GM12878 (cell line): ENCODE measurements around the gene SLC39A13. TPM values are rescaled to one million over a fixed set of nuclear protein-coding genes. Genes with fewer than 3 reads are reported as not detected.

Experiments used
- ATAC-seq: fragments of 200-7000 bp; cut with Tn5 transposase; 3 replicates; pipeline ENCODE4 v1.9.1; 2020; ENCODE audit warnings: mild to moderate bottlenecking, moderate library complexity
- BruUV-seq: library from RNA; stranded (reverse); fragments of 400-500 nt; replicated peaks from 2 replicates; lab custom pipeline; 2021; lab: Mats Ljungman, UMichigan
- CTCF ChIA-PET: fragments of 300-600 bp; sonication (Branson Sonifier 250); formaldehyde crosslinking; extraction: SDS; loops from one replicate; lab custom pipeline; 2021; ENCODE audit warnings: inconsistent platforms; lab: Yijun Ruan, JAX
- POLR2A ChIA-PET: fragments of 350-600 bp; formaldehyde crosslinking; extraction: SDS; loops from one replicate; lab custom pipeline; 2021; ENCODE audit warnings: inconsistent platforms; lab: Charles Lee
- RAD21 ChIA-PET: fragments of 300-600 bp; sonication (Branson Sonifier 250); formaldehyde crosslinking; loops from one replicate; lab custom pipeline; 2023; ENCODE audit warnings: antibody characterized with exemption; ENCODE audit not compliant: unreplicated experiment; lab: Charles Lee
- SMC1A ChIA-PET: fragments of 300-600 bp; sonication (Branson Sonifier 250); formaldehyde crosslinking; loops from one replicate; lab custom pipeline; 2023; ENCODE audit not compliant: unreplicated experiment, uncharacterized antibody; lab: Charles Lee
- DNase-seq: peaks from one replicate; pipeline ENCODE4 v3.0.0-alpha.2; 2011; ENCODE audit warnings: low read depth, low spot score
- FAIRE-seq: peaks from 3 replicates; lab custom pipeline; 2011; peaks lifted over from hg19 to GRCh38; lab: Jason Lieb, UNC
- H2AFZ ChIP-seq: 2 replicates; pipeline ENCODE4 v1.6.0; 2011; ENCODE audit warnings: low read depth, low read length, control low read depth; ENCODE audit not compliant: control insufficient read depth
- H3K27ac ChIP-seq: 2 replicates; pipeline ENCODE4 v1.5.1; 2011; ENCODE audit warnings: control low read depth; ENCODE audit not compliant: control insufficient read depth, insufficient read depth
- H3K27me3 ChIP-seq, 2 experiments: replicated peaks in 1 of 2; 2 replicates each; pipeline versions ENCODE4 v1.6.0 to v1.6.1; 2011; ENCODE audit warnings: low read length in 1 of 2; ENCODE audit not compliant: control insufficient read depth in 2 of 2, insufficient read depth in 2 of 2
- H3K36me3 ChIP-seq, 2 experiments: 2 replicates each; pipeline ENCODE4 v1.5.1; 2011; ENCODE audit warnings: low read length in 1 of 2; ENCODE audit not compliant: control insufficient read depth in 2 of 2, insufficient read depth in 2 of 2
- H3K4me1 ChIP-seq: 2 replicates; pipeline ENCODE4 v1.6.1; 2011; ENCODE audit warnings: mild to moderate bottlenecking, low read length, moderate library complexity, mixed read lengths; ENCODE audit not compliant: control insufficient read depth, insufficient read depth
- H3K4me2 ChIP-seq: 2 replicates; pipeline ENCODE4 v1.6.0; 2011; ENCODE audit warnings: control low read depth; ENCODE audit not compliant: control insufficient read depth, insufficient read depth
- H3K4me3 ChIP-seq: fragments of 200-600 bp; sonication (generic); 2 replicates; pipeline ENCODE4 v1.5.1; 2016
- H3K79me2 ChIP-seq: 2 replicates; pipeline ENCODE4 v1.6.0; 2011; ENCODE audit warnings: low read length; ENCODE audit not compliant: control insufficient read depth, insufficient read depth
- H3K9ac ChIP-seq: 2 replicates; pipeline ENCODE4 v1.8.0; 2011; ENCODE audit warnings: low read length, control low read depth, mixed read lengths; ENCODE audit not compliant: control insufficient read depth, insufficient read depth
- H3K9me3 ChIP-seq: replicated peaks from 3 replicates; pipeline ENCODE4 v1.5.1; 2011; ENCODE audit warnings: mild to moderate bottlenecking, low read length; ENCODE audit not compliant: control insufficient read depth, insufficient read depth
- H4K20me1 ChIP-seq: 2 replicates; pipeline ENCODE4 v1.6.0; 2011; ENCODE audit not compliant: control insufficient read depth, insufficient read depth
- BCL11A ChIP-seq: IDR thresholded peaks from 2 replicates; pipeline ENCODE4 v1.6.1; 2011; ENCODE audit warnings: low read depth, low read length
- BHLHE40 ChIP-seq, 2 experiments: fragments of 450-650 bp in 1 of 2; IDR thresholded peaks; 2 replicates each; pipeline ENCODE4 v1.6.1; 2011 to 2017; ENCODE audit warnings: low read depth in 2 of 2, borderline replicate concordance in 1 of 2, improper control_type of control experiment in 1 of 2, low read length in 1 of 2, mild to moderate bottlenecking in 1 of 2
- HDGF ChIP-seq: fragments of 450-650 bp; IDR thresholded peaks from 2 replicates; pipeline ENCODE4 v1.6.1; 2016; ENCODE audit warnings: antibody characterized with exemption
- LARP7 ChIP-seq: fragments of 450-650 bp; IDR thresholded peaks from 2 replicates; pipeline ENCODE4 v1.6.1; 2017; ENCODE audit warnings: mild to moderate bottlenecking
- NR2F1 ChIP-seq: fragments of 450-650 bp; conservative IDR thresholded peaks from 2 replicates; pipeline ENCODE4 v1.6.1; 2017; ENCODE audit warnings: mild to moderate bottlenecking
- PAX8 ChIP-seq: fragments of 450-650 bp; IDR thresholded peaks from 2 replicates; pipeline ENCODE4 v1.6.1; 2017; ENCODE audit warnings: mild to moderate bottlenecking, moderate library complexity
- POLR2AphosphoS5 ChIP-seq: IDR thresholded peaks from 2 replicates; pipeline ENCODE4 v1.6.1; 2011; ENCODE audit warnings: mild to moderate bottlenecking, low read length, inconsistent platforms
- SIX5 ChIP-seq: IDR thresholded peaks from 2 replicates; pipeline ENCODE4 v1.6.1; 2011; ENCODE audit warnings: mild to moderate bottlenecking, low read depth, low read length, moderate library complexity; ENCODE audit not compliant: severe bottlenecking
- SMARCA5 ChIP-seq: fragments of 450-650 bp; IDR thresholded peaks from 2 replicates; pipeline ENCODE4 v1.6.1; 2017; ENCODE audit warnings: mild to moderate bottlenecking
- SREBF1 ChIP-seq: IDR thresholded peaks from 2 replicates; pipeline ENCODE4 v1.6.1; 2012; ENCODE audit warnings: mild to moderate bottlenecking, low read length
- ZNF384 ChIP-seq: IDR thresholded peaks from 2 replicates; pipeline ENCODE4 v1.6.1; 2012; ENCODE audit warnings: low read depth, mild to moderate bottlenecking, low read length, improper control_type of control experiment, borderline replicate concordance
- WGBS: methylation state at CpG from one replicate; pipeline ENCODE4 v1.1.6; 2016; ENCODE audit warnings: low lambda C conversion rate; ENCODE audit not compliant: insufficient replicate concordance, insufficient coverage; ENCODE audit errors: missing lambda C conversion rate; 5-methylcytosine and 5-hydroxymethylcytosine counted together
- in situ Hi-C: fragments of 300-500 bp; cut with MboI; formaldehyde crosslinking; loops from 9 replicates; pipeline ENCODE4 v1.14.3; 2018; ENCODE audit warnings: mixed read lengths
- intact Hi-C: fragments of 100-400 bp; cut with micrococcal nuclease; formaldehyde crosslinking; loops from one replicate; pipeline ENCODE4 v1.14.2; 2022; ENCODE audit not compliant: unreplicated experiment
- polyA plus RNA-seq, 11 experiments: library from polyadenylated mRNA; depleted of rRNA in 4 of 11; unstranded in 6 of 11; stranded (reverse) in 5 of 11; fragments of >200 nt; fragmentation: Nextera tagmentation in 4 of 11; fragmentation: Illumina TruSeq in 1 of 11; extraction: Ambion mirVana in 4 of 11; extraction: Trizol in 1 of 11; gene quantifications; 1 replicate in 1 of 11; 2 replicates in 10 of 11; pipeline versions ENCODE4 v1.2.1 to v1.2.3, GENCODE V29; 2011 to 2016; ENCODE audit warnings: inconsistent platforms in 2 of 11, missing spikeins in 2 of 11, low read depth in 1 of 11
- total RNA-seq, 4 experiments: library from RNA; depleted of rRNA in 3 of 4; stranded (reverse); fragments of >200 nt in 3 of 4; fragmentation: Illumina TruSeq in 1 of 4; extraction: Trizol in 1 of 4; gene quantifications; 2 replicates each; pipeline versions ENCODE4 v1.2.1 to v1.2.3, GENCODE V29; 2013 to 2021
- TF ChIP-seq, protein P1 (sequence below): IDR thresholded peaks from 2 replicates; pipeline ENCODE4 v1.6.1; 2011; ENCODE audit warnings: mild to moderate bottlenecking, low read depth, low read length, moderate library complexity; ENCODE audit not compliant: insufficient replicate concordance
- TF ChIP-seq, protein P2 (sequence below): IDR thresholded peaks from 2 replicates; pipeline ENCODE4 v1.6.1; 2012; ENCODE audit warnings: low read length, inconsistent platforms
- TF ChIP-seq, protein P3 (sequence below): fragments of 150-350 bp; IDR thresholded peaks from 2 replicates; pipeline ENCODE4 v1.6.1; 2014; ENCODE audit warnings: mild to moderate bottlenecking, low read depth, low read length
- TF ChIP-seq, protein P4 (sequence below): fragments of 450-650 bp; IDR thresholded peaks from 2 replicates; pipeline ENCODE4 v1.6.1; 2016; ENCODE audit warnings: mild to moderate bottlenecking

Gene SLC39A13
- total and polyA plus RNA-seq, 10 of the 15 experiments (the other 5 are each of a cell fraction or from before 2014, with no cell fraction given): 0.23 to 19.8 (median 6.3) TPM

DNA sequence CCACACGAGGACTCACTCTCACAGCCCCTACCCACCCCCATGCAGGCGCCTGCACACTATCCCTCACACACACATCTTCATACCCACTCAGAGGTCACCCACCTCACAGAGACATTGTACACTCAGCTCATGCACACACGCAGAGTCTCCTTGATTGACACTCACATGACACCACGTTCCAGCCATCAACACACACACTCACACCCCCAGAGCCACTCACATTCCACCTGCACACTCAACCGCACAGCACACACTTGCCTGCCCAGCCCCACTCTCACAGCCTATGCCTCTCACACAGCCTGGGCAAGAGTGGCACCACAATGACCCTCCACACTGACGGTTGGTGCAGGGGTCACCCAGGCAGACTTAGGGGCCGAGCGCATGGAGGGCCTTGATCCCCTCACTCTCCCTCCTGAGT is 32.3 kb upstream of the SLC39A13 start:
- no TSS peak for BruUV-seq
- H4K20me1 ChIP-seq: no peaks in the 10 kb centered on the region
- no peak for TF ChIP-seq SREBF1
- TF ChIP-seq, protein P1, sequence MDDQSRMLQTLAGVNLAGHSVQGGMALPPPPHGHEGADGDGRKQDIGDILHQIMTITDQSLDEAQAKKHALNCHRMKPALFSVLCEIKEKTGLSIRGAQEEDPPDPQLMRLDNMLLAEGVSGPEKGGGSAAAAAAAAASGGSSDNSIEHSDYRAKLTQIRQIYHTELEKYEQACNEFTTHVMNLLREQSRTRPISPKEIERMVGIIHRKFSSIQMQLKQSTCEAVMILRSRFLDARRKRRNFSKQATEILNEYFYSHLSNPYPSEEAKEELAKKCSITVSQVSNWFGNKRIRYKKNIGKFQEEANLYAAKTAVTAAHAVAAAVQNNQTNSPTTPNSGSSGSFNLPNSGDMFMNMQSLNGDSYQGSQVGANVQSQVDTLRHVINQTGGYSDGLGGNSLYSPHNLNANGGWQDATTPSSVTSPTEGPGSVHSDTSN: peak; percentile 60
- TF ChIP-seq, protein P2, sequence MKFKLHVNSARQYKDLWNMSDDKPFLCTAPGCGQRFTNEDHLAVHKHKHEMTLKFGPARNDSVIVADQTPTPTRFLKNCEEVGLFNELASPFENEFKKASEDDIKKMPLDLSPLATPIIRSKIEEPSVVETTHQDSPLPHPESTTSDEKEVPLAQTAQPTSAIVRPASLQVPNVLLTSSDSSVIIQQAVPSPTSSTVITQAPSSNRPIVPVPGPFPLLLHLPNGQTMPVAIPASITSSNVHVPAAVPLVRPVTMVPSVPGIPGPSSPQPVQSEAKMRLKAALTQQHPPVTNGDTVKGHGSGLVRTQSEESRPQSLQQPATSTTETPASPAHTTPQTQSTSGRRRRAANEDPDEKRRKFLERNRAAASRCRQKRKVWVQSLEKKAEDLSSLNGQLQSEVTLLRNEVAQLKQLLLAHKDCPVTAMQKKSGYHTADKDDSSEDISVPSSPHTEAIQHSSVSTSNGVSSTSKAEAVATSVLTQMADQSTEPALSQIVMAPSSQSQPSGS: no peak
- TF ChIP-seq, protein P3, sequence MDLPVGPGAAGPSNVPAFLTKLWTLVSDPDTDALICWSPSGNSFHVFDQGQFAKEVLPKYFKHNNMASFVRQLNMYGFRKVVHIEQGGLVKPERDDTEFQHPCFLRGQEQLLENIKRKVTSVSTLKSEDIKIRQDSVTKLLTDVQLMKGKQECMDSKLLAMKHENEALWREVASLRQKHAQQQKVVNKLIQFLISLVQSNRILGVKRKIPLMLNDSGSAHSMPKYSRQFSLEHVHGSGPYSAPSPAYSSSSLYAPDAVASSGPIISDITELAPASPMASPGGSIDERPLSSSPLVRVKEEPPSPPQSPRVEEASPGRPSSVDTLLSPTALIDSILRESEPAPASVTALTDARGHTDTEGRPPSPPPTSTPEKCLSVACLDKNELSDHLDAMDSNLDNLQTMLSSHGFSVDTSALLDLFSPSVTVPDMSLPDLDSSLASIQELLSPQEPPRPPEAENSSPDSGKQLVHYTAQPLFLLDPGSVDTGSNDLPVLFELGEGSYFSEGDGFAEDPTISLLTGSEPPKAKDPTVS: no peak
- TF ChIP-seq HDGF: peak; percentile 81; the same call in 1 of the 2 replicates
- TF ChIP-seq, protein P4, sequence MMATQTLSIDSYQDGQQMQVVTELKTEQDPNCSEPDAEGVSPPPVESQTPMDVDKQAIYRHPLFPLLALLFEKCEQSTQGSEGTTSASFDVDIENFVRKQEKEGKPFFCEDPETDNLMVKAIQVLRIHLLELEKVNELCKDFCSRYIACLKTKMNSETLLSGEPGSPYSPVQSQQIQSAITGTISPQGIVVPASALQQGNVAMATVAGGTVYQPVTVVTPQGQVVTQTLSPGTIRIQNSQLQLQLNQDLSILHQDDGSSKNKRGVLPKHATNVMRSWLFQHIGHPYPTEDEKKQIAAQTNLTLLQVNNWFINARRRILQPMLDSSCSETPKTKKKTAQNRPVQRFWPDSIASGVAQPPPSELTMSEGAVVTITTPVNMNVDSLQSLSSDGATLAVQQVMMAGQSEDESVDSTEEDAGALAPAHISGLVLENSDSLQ: peak; percentile 88
- no peak for TF ChIP-seq LARP7
- no peak for TF ChIP-seq PAX8
- no peak for TF ChIP-seq BCL11A
- TF ChIP-seq SMARCA5: no peak
- no peak for TF ChIP-seq SIX5
- 0 out of 2 replicates have a peak, but pooled peaks have one; percentile 22 for TF ChIP-seq POLR2AphosphoS5
- TF ChIP-seq ZNF384: no peak
- peak in 1 of 2 experiments; percentile 6; a peak in 1 of 4 replicates for TF ChIP-seq BHLHE40 (IDR thresholded peaks at IDR 0.05; ENCODE audit: borderline replicate concordance in 1 of 2, low read depth in 2 of 2, low read length in 1 of 2)
- TF ChIP-seq NR2F1: no peak
- ChIA-PET RAD21 (interaction anchor here (1.4 to 3.4 kb wide), 3 partner anchors 24 to 36 kb away, joined by 6 to 31 read pairs (median 8); partner anchors contain the start of gene SLC39A13), POLR2A (interaction anchor here (1.8 to 4.9 kb wide), 2 partner anchors 23 to 32 kb away, joined by 11 to 57 read pairs; partner anchors contain the start of gene SLC39A13), SMC1A (interaction anchor here (0.9 to 3.7 kb wide), 4 partner anchors 23 to 161 kb away, joined by 3 to 13 read pairs (median 6); partner anchors contain the start of genes DDB2 and SLC39A13), CTCF (interaction anchor here (1.0 to 4.1 kb wide), 4 partner anchors 17 to 198 kb away, joined by 3 to 20 read pairs (median 6); no protein-coding TSS in a partner anchor)
- peaks cover 21% of the 10 kb centered on the region for H3K4me1 ChIP-seq
- H2AFZ ChIP-seq: no peak overlapping the region
- ATAC-seq: no peak
- peaks cover 41% of the 10 kb centered on the region for H3K79me2 ChIP-seq
- WGBS: 45% methylated on average over 8 of the region's 8 CpGs
- no peak for FAIRE-seq
- H3K9ac ChIP-seq: peak overlapping the region; percentile 85
- intact Hi-C loops: loop anchor here (5.0 to 10.0 kb wide), 3 partner anchors 76 to 479 kb away; partner anchors contain the start of gene FNBP4
- no peak for DNase-seq
- H3K9me3 ChIP-seq: no peaks in the 10 kb centered on the region
- H3K4me2 ChIP-seq: peak overlapping the region; percentile 89
- in situ Hi-C loops: no loop called here
- H3K36me3 ChIP-seq: peaks cover 2 to 5% of the 10 kb centered on the region in 2 experiments; a peak in 3 of 4 replicates
- H3K27ac ChIP-seq: peak overlapping the region; percentile 22; the same call in 1 of the 2 replicates
- H3K27me3 ChIP-seq: no peaks in the 10 kb centered on the region
- peak overlapping the region; percentile 80 for H3K4me3 ChIP-seq
